Uterus (tissue), 2 donors: ENCODE results near the gene HOXB8.

Source experiments
- CTCF ChIP-seq, 4 experiments: fragments of 200-600 bp in 2 of 4; fragments of 450-650 bp in 2 of 4; sonication (generic) in 2 of 4; IDR thresholded peaks; one replicate each; pipeline ENCODE4 v1.5.1; 2016 to 2019; ENCODE audit warnings: antibody characterized with exemption in 4 of 4, mild to moderate bottlenecking in 2 of 4, moderate library complexity in 1 of 4
- POLR2A ChIP-seq, 2 donors: fragments of 450-650 bp; IDR thresholded peaks; one replicate each; pipeline ENCODE4 v1.6.1; 2016; ENCODE audit warnings: antibody characterized with exemption in 2 of 2, mild to moderate bottlenecking in 1 of 2, moderate library complexity in 1 of 2

- TF ChIP-seq CTCF (IDR thresholded peaks at IDR 0.05) (no peak), POLR2A (IDR thresholded peaks at IDR 0.05) (no peak)
These were observed 50.0 kb downstream of the HOXB8 start for GRCh38 chr17:48565022-48565554.
